Gastrocnemius medialis (tissue), 4 donors: ENCODE measurements around the gene HSD3B7.

Source experiments
- CTCF ChIP-seq, 5 experiments: fragments of 450-650 bp in 3 of 5; fragments of 200-600 bp in 2 of 5; sonication (generic) in 2 of 5; IDR thresholded peaks in 4 of 5; conservative IDR thresholded peaks in 1 of 5; 1 replicate in 4 of 5; 2 replicates in 1 of 5; pipeline ENCODE4 v1.5.1; 2016 to 2019; ENCODE audit warnings: antibody characterized with exemption in 5 of 5, mild to moderate bottlenecking in 3 of 5, moderate library complexity in 3 of 5
- POLR2A ChIP-seq, 2 donors: fragments of 450-650 bp; IDR thresholded peaks; one replicate each; pipeline ENCODE4 v1.6.1; 2017; ENCODE audit warnings: antibody characterized with exemption in 2 of 2, mild to moderate bottlenecking in 2 of 2, moderate library complexity in 2 of 2

GRCh38 chr16:30965436-30965835 lies 19.6 kb upstream of the HSD3B7 start:
- TF ChIP-seq POLR2A (IDR thresholded peaks at IDR 0.05), result no peak
- TF ChIP-seq CTCF (IDR thresholded peaks at IDR 0.05 in 4 of 5, conservative IDR thresholded peaks at IDR 0.05 in 1 of 5), result no peak
